ENCODE results near the gene RIPPLY1.

- no peak for TF ChIP-seq CTCF (IDR thresholded peaks at IDR 0.05)
- no peak for TF ChIP-seq POLR2A (IDR thresholded peaks at IDR 0.05)
Observed at GRCh38 chrX:106912864-106913263, 9.7 kb upstream of the RIPPLY1 start.
